Activated CD8-positive, alpha-beta memory T cell treated with anti-CD3 and anti-CD28 coated beads, Interleukin-2, amount 50 U/mL, for 24 hours (primary cell): ENCODE measurements around the gene ITCH.

ENCODE experiments used
- DNase-seq: peaks from one replicate; pipeline ENCODE4 v3.0.0-alpha.2; 2020; ENCODE audit errors: extremely low read depth

ITCH gene

GRCh38 chr20:34549929-34550305 lies 186.8 kb downstream of the ITCH start:
- no peak for DNase-seq

GRCh38 chr20:34552569-34552968 lies 189.5 kb downstream of the ITCH start:
- DNase-seq: no peak

- DNase-seq: no peak
Measured at GRCh38 chr20:34553366-34553867, 190.3 kb downstream of the ITCH start.

GRCh38 chr20:34557936-34558319 lies 194.9 kb downstream of the ITCH start:
- DNase-seq: no peak

- DNase-seq: peak; percentile 72
Measured at GRCh38 chr20:34558320-34559218, 195.5 kb downstream of the ITCH start, which contains the start of gene MAP1LC3A. Gene MAP1LC3A, plus strand, starts transcription at chr20:34558718. Its CDS starts 151 bp downstream, at chr20:34558869.

GRCh38 chr20:34559311-34560140 lies 196.5 kb downstream of the ITCH start:
- no peak for DNase-seq

GRCh38 chr20:34560141-34560523 lies 197.1 kb downstream of the ITCH start:
- no peak for DNase-seq

- no peak for DNase-seq
Measured at GRCh38 chr20:34560614-34561013, 197.5 kb downstream of the ITCH start.
